ENCODE data around the gene SLC24A1. TPM values are rescaled to one million over a fixed set of nuclear protein-coding genes. Genes with fewer than 3 reads are reported as not detected.

The SLC24A1 gene
- total RNA-seq, 1 donor from 2014 or later: 10.3 TPM

DNA sequence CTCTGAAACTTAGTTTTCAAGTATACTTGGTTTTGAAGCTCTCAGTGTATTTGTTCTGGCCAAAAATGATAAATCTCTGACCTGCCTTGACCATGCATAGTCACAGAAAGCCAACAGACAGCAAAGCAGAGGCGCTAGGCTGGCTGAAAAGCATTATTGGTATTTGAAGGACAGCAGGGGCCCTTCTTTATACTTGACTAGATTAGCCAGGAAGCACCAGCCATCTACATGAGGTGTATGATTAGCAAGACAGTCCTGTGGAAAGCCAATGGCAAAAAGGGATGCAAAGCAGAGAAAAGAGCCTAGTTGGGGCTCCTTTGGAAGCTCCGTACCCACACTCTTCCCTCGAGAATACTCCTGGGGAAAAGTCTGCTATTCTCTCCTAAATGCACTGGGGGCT lies 7.8 kb downstream of the SLC24A1 start:
- no peak for DNase-seq (ENCODE audit: low spot score, unreplicated experiment)
- TF ChIP-seq, protein P1, sequence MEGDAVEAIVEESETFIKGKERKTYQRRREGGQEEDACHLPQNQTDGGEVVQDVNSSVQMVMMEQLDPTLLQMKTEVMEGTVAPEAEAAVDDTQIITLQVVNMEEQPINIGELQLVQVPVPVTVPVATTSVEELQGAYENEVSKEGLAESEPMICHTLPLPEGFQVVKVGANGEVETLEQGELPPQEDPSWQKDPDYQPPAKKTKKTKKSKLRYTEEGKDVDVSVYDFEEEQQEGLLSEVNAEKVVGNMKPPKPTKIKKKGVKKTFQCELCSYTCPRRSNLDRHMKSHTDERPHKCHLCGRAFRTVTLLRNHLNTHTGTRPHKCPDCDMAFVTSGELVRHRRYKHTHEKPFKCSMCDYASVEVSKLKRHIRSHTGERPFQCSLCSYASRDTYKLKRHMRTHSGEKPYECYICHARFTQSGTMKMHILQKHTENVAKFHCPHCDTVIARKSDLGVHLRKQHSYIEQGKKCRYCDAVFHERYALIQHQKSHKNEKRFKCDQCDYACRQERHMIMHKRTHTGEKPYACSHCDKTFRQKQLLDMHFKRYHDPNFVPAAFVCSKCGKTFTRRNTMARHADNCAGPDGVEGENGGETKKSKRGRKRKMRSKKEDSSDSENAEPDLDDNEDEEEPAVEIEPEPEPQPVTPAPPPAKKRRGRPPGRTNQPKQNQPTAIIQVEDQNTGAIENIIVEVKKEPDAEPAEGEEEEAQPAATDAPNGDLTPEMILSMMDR (IDR thresholded peaks at IDR 0.05; ENCODE audit: unreplicated experiment): no peak
- no peak overlapping the region for H3K4me3 Mint-ChIP-seq (ENCODE audit: low read depth)
- peaks cover 5% of the 10 kb centered on the region for H3K4me1 Mint-ChIP-seq (ENCODE audit: low read depth)
- peaks cover 4% of the 10 kb centered on the region for H3K27me3 Mint-ChIP-seq
- H3K9me3 Mint-ChIP-seq (ENCODE audit: low read depth): no peaks in the 10 kb centered on the region
- H3K36me3 Mint-ChIP-seq (ENCODE audit: insufficient read depth): peaks cover under 1% of the 10 kb centered on the region
- H3K27ac Mint-ChIP-seq: no peak overlapping the region

DNA sequence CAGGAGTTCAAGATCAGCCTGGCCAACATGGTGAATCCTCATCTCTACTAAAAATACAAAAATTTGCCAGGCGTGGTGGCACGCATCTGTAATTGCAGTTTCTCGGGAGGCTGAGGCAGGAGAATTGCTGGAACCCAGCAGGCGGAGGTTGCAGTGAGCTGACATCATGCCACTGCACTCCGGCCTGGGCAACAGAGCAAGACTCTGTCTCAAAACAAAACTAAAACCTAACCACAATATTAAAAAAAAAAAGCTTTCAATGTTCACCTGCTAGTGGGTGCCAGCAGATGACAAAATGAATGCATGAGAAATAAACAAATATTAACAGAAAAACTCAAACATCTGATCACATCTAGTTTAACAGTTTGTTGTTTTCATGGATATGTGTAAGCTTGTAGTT lies 9.0 kb downstream of the SLC24A1 start:
- DNase-seq (ENCODE audit: low spot score, unreplicated experiment): no peak
- peaks cover 5% of the 10 kb centered on the region for H3K4me1 Mint-ChIP-seq (ENCODE audit: low read depth)
- peaks cover 4% of the 10 kb centered on the region for H3K27me3 Mint-ChIP-seq
- TF ChIP-seq, protein P1 (IDR thresholded peaks at IDR 0.05; ENCODE audit: unreplicated experiment): no peak
- no peaks in the 10 kb centered on the region for H3K36me3 Mint-ChIP-seq (ENCODE audit: insufficient read depth)
- no peak overlapping the region for H3K4me3 Mint-ChIP-seq (ENCODE audit: low read depth)
- no peak overlapping the region for H3K27ac Mint-ChIP-seq
- no peaks in the 10 kb centered on the region for H3K9me3 Mint-ChIP-seq (ENCODE audit: low read depth)

GRCh38 chr15:65631503-65631902 lies 9.8 kb downstream of the SLC24A1 start:
- TF ChIP-seq, protein P1 (IDR thresholded peaks at IDR 0.05; ENCODE audit: unreplicated experiment): no peak
- Mint-ChIP-seq H3K27ac (no peak overlapping the region), H3K4me3 (ENCODE audit: low read depth) (no peak overlapping the region), H3K36me3 (ENCODE audit: insufficient read depth) (no peaks in the 10 kb centered on the region), H3K27me3 (peaks cover 4% of the 10 kb centered on the region), H3K9me3 (ENCODE audit: low read depth) (no peaks in the 10 kb centered on the region), H3K4me1 (ENCODE audit: low read depth) (peaks cover 5% of the 10 kb centered on the region)
- no peak for DNase-seq (ENCODE audit: low spot score, unreplicated experiment)

GRCh38 chr15:65632780-65633375 lies 11.1 kb downstream of the SLC24A1 start:
- H3K9me3 Mint-ChIP-seq (ENCODE audit: low read depth): no peaks in the 10 kb centered on the region
- no peak for DNase-seq (ENCODE audit: low spot score, unreplicated experiment)
- H3K27me3 Mint-ChIP-seq: peaks cover 4% of the 10 kb centered on the region
- H3K27ac Mint-ChIP-seq: no peak overlapping the region
- H3K4me1 Mint-ChIP-seq (ENCODE audit: low read depth): peaks cover 5% of the 10 kb centered on the region
- no peaks in the 10 kb centered on the region for H3K36me3 Mint-ChIP-seq (ENCODE audit: insufficient read depth)
- no peak overlapping the region for H3K4me3 Mint-ChIP-seq (ENCODE audit: low read depth)
- TF ChIP-seq, protein P1 (IDR thresholded peaks at IDR 0.05; ENCODE audit: unreplicated experiment): no peak

DNA sequence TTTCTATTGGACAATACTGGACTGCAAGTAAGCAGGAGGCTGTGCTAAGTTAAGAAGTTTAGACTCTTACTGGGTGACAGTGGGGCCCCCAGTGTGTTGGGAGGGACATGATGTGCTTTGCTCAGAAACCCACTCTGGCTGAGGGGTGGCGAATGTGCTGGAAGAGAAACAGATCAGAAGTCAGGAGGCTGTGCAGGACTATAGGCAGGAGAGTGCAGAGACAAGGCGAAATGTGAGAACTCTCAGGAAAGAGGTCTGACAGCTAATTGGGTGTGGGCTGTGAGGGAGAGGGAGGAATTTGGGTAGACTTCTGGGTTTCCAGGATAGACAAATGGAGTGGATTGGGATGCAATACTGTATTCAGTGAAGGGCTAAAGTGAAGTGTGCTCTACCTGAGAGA lies 12.0 kb downstream of the SLC24A1 start:
- no peak overlapping the region for H3K4me3 Mint-ChIP-seq (ENCODE audit: low read depth)
- no peak for DNase-seq (ENCODE audit: low spot score, unreplicated experiment)
- TF ChIP-seq, protein P1 (IDR thresholded peaks at IDR 0.05; ENCODE audit: unreplicated experiment): no peak
- H3K27me3 Mint-ChIP-seq: peaks cover 4% of the 10 kb centered on the region
- H3K27ac Mint-ChIP-seq: no peak overlapping the region
- H3K4me1 Mint-ChIP-seq (ENCODE audit: low read depth): peaks cover 5% of the 10 kb centered on the region
- H3K36me3 Mint-ChIP-seq (ENCODE audit: insufficient read depth): no peaks in the 10 kb centered on the region
- no peaks in the 10 kb centered on the region for H3K9me3 Mint-ChIP-seq (ENCODE audit: low read depth)
